NCI-H748 treated with DMSO at 0.1 percent for 48 hours (cell line): ENCODE measurements around the gene SLC16A10.
"Not testable (repeated sequence)": the region's sequence is repeated elsewhere in the genome, so short reads cannot be mapped to it uniquely, and the experiment has no call there.

ENCODE experiments used
- DNase-seq: peaks from one replicate; lab custom pipeline; 2025; lab: John Stamatoyannopoulos, UW

The SLC16A10 gene

DNA sequence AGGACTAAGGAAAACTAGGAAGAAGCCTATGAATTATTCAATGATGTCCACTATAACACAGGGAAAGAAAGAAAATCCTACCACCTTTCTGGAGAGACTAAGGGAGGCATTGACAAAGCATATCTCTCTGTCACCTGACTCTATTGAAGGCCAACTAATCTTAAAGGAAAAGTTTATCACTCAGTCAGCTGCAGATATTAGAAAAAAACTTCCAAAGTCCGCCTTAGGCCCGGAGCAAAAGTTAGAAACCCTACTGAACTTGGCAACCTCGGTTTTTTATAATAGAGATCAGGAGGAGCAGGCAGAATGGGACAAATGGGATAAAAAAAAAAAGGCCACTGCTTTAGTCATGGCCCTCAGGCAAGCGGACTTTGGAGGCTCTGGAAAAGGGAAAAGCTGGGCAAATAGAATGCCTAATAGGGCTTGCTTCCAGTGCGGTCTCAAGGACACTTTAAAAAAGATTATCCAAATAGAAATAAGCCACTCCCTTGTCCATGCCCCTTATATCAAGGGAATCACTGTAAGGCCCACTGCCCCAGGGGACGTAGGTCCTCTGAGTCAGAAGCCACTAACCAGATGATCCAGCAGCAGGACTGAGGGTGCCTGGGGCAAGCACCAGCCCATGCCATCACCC lies 47.0 kb downstream of the SLC16A10 start:
- DNase-seq = not testable (repeated sequence)

GRCh38 chr6:111137489-111138093 lies 50.3 kb downstream of the SLC16A10 start:
- not testable (repeated sequence) for DNase-seq

- no peak for DNase-seq
Observed at GRCh38 chr6:111147440-111147839, 60.1 kb downstream of the SLC16A10 start.

DNA sequence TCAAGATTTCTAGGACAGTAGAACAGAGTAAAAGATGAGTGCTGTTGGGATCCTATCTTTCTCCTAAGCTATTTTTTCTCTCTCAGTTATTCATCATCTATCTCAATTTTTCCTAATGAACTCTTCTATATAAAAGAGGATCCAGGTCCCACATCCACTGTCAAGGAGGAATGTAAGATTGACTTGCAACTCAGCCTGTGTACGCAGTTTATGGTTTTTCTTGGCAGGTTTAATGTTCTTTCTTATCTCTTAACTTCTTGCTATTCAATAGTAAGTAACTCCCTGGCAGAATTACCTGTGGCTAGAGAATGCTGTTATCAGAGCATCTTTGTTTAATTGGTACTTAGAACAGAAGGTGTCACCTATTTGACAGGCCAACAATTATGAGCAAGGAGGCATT lies 60.8 kb downstream of the SLC16A10 start:
- DNase-seq = no peak

GRCh38 chr6:111150577-111150976 lies 63.3 kb downstream of the SLC16A10 start:
- DNase-seq = no peak

DNA sequence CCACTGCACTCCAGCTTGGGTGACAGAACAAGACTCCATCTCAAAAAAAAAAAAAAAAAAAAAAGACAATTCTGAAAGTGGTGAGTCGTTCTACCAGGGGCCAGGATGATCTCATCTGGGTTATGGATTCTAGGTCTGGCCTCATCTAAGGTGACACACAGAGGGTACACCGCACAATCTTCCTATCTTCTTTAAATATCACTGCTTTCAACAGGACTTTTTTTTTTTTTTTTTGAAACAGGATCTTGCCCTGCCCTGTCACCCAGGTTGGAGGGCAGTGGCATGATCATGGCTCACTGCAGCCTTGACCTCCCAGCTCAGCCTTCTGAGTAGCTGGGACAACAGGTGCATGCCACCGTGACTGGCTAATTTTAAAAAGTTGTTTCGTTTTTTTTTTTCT lies 67.7 kb downstream of the SLC16A10 start:
- DNase-seq = no peak

DNA sequence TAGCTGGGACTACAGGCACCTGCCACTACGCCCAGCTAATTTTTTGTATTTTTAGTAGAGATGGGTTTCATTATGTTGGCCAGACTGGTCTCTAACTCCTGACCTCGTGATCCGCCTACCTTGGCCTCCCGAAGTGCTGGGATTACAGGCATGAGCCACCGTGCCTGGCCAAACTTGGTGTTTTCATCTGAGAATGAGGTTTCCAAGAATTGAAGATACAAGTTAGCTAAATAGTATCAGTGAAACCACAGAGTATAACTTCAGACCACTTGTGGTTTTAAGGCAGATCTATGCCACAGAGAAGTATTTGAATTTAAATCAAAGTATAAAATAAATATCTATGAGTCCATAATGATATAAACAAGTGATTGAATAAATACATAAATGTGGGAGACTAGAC lies 70.1 kb downstream of the SLC16A10 start:
- no peak for DNase-seq

DNA sequence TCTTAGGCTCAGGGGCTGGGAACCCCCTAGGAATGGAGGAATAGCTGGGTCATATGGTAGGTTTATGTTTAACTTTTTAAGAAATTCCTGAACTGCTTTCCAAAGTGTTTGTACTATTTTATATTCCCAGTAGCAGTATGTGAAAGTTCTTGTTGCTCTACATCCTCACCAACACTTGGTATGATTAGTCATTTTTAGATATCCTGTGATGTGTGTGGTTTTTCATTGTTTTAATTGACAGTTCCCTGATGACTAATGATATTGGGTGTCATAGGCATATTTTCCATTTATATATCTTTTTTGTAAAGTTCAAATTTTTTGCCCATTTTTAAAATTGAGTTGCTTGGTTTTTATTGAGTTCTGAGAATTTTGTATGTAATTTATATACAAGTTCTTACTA lies 72.3 kb downstream of the SLC16A10 start:
- no peak for DNase-seq

- DNase-seq = no peak
Observed at GRCh38 chr6:111161650-111162049, 74.3 kb downstream of the SLC16A10 start.

GRCh38 chr6:111162504-111162903 lies 75.2 kb downstream of the SLC16A10 start:
- no peak for DNase-seq

DNA sequence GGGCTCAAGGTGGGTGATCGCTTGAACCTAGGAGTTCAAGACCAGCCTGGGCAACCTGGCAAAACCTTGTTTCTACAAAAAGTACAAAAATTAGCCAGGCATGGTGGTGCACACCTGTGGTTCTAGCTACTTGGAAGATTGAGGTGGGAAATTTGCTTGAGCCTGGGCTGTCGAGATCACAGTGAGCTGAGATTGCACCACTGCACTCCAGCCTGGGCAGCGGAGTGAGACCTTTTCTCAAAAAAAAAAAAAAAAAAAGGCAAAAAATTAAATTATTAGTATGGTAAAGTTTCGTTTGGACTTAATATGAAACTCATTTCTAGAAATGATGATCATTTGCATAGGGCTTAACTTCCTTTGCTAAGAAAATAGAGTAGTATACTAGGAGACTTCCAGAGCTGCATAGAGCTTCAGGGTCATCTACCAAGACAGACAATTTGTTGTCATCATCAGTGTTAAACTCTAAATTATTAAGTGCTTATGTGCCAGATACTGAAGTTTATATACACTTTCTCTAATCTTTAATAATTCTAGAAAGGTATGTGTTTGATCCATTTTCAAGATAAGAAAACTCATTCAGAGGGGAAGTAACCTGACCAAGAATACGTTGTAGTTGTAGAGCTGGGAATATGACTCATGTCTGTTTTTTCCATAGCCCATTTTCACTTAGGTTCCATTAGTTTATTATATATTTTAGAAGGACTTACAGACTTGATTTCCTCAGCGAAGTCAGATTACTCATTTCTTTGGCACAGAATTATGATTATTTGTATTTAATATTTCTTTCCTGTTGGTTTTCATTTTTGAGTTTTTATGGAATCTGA lies 84.5 kb downstream of the SLC16A10 start:
- DNase-seq = no peak

- DNase-seq = no peak
Observed at GRCh38 chr6:111172563-111172962, 85.3 kb downstream of the SLC16A10 start.

DNA sequence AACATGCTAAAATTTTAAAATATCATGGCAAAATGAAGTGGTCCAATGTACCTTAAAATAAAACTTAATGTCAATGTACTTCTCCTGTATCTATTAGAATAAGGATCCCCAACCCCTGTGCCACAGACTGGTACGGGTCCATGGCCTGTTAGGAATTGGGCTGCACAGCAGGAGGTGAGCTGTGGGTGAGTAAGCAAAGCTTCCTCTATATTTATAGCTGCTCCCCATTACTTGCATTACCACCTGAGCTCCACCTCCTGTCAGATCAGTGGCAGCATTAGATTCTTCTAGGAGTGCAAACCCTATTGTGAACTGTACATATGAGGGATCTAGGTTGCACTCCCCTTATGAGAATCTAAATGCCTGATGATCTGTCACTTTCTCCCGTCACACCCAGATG lies 86.0 kb downstream of the SLC16A10 start:
- DNase-seq = no peak

DNA sequence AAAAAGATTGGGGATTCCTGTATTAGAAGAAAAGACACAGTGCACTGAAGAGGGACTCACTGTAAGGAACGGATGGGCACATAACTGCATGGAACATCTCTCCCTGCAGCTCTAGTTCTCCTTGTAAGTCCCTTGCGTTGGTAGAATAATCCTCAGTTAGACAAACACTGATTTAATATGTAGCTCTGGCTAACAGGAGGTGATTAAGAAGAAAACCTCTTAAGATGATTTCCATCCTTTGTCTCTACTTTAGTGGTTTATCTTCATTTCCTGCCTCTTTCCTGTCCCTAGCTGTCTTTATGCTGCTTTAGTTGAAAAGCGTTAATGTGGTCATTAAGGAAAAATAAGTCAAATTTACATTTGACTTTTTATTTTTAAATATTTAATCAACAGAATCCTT lies 86.6 kb downstream of the SLC16A10 start:
- no peak for DNase-seq

DNA sequence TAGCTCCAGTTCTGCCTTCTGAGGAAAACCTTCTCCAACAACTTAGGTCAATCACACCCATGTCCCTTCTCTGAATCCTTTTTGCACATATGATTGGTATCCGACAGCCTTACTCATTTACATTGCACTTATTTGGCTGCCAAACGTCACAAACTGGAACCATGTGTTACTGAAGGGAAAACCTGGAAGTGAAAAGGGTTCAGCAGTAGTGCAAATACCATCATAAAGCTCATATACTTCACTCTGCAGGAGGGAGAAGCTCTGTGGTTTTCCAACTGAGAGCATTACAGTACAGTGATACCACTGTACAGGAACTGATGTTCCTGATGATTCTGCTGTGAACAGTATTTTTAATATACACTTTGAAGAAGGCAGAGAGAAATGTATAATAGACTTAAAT lies 87.8 kb downstream of the SLC16A10 start:
- DNase-seq = no peak

DNA sequence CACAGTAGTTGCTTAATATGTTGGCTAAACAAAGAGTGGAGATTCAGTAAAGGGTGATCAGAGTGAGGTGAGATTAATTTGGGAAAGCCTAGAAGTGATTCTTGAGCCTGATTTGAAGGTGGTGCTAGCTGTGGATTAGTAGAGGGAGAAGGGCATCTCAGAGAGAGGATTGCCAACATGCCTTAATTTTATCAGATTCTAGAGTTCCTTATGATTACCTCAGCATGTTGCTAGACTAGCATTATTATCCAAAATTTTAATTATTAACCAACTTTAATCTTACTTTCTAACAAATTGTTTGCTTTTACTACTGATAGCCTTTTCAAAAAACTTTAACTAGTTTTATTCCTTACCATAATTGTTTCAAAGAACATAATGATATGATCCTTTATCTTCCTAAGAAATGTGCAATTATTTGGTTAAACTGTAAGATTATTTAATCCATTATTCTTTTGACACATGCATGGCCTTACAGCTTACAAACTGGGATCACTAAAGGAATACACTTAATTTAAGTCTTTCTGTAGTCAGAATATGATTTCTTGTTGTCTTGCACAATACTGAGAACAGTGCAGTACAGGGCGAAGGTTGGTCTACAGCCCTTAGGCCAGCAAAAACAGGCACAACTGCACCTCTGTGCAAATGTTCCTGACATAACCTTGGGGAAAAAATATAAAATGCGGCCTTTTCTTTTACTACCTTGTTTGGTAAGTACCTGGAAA lies 88.9 kb downstream of the SLC16A10 start:
- DNase-seq = no peak

DNA sequence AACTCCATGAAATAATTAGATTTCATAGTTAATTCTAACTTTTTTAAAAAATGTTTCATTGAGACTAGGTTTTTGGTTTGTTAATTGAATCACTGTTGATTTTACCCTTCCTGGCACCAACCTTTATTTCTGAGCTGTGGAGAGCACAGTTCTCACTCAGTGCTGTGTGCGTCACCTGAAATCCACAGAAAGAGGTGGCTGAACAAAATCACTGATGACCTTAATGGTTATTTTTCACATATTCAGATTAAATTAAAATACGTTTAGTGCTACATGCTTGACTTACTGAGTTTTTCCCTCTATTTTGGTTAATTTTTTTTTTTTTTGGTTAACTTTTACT lies 89.4 kb downstream of the SLC16A10 start:
- DNase-seq = no peak

DNA sequence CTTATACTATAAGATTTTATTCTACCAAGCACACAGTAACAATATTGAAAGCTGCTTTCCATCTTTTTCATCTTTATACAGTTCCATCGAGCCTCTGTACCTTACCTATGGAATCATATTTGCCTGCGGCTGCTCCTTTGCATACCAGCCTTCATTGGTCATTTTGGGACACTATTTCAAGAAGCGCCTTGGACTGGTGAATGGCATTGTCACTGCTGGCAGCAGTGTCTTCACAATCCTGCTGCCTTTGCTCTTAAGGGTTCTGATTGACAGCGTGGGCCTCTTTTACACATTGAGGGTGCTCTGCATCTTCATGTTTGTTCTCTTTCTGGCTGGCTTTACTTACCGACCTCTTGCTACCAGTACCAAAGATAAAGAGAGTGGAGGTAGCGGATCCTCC lies 89.8 kb downstream of the SLC16A10 start:
- no peak for DNase-seq

GRCh38 chr6:111183702-111184517 lies 96.6 kb downstream of the SLC16A10 start:
- no peak for DNase-seq

DNA sequence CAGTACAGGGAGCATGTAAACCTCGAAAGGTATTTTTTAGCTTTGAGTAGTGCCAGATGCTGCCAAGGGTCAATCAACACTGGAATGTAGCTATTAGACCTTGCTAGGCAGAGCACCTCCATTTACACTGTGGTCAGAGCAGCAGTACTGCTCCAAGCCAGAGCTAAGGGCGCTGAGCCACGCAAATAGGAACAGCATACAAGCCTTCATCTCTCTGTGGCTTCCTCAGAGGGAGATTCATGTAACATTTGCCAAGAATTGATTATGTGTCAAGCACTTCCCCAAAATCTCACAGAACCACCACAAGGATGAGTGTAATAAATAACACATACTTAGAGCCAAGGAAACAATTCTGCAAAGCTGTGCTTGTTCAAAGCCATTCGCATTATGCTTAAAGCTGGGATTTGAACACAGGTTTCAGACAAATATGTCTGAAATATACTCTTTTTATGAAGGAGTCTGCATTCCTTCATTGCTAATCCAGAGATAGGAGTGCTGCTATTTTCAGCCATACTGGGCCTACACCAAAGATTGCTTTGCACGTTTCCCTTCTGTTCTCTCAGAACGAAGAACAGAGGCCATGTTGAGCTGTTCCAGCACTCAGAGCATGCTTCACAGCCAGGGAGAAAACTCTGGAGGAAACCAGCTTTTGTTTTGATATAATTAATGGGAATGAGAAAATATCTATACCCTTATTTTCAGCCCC lies 97.7 kb downstream of the SLC16A10 start:
- DNase-seq = no peak

DNA sequence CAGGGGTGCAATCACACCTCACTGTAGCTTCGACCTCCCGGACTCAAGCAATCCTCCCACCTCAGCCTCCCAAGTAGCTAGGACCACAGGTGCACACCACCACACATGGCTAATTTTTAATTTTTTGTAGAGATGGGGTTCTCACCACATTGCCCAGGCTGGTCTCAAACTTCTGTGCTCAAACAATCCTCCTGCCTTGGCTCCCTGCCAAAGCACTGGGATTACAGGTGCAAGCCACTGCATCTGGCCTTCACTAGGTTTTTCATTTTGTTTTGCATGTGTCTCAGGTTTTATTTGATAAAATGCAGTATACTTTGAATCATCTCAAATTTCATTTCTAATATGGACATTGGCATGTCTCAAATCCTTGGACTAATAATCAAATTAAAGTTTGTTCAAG lies 98.7 kb downstream of the SLC16A10 start:
- no peak for DNase-seq
